ENCODE results near the gene ABCD3.
"Not testable (repeated sequence)": the region's sequence is repeated elsewhere in the genome, so short reads cannot be mapped to it uniquely, and the experiment has no call there.

ABCD3 gene

DNA sequence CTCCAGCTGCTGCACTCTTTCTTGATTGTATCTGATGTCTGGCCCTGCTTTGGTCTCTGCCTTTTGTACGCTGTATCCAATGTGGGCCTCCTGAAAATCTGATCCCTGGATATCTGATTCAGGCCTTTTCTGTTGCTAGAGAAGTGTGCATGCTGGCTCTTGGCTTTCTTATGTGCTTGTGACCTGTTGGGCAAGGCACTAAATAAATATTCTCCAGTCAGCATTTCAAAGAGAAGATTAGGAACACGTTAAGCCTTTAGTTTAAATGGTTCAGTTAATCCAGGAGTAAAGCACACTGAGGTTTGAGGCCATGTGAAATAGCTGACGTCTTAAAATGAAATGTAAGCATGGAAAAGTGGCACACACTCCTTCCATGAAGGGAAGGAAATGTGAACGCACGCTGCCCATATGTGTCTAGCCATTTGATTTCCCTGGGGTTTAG is 132.6 kb downstream of the ABCD3 start:
- no peak for DNase-seq (ENCODE audit: low read depth)

DNA sequence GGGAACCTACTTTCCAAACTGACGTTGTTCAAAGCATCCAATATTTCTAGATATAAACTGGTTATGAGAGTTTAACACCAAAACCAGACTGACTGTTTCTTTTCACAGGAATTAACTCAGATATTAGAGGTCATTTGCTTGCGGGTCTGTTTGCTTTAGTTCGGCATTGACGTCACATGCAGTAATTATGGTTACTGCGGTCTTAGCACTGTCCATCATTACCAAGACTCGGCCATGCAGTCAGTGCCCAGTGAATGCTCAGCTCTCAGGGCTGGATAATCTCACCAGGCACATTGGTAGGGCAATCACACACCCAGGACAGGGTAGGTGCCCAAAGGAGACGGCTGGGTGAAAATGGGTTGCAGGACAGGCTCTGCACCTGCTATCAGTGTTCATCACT is 133.3 kb downstream of the ABCD3 start:
- no peak for DNase-seq (ENCODE audit: low read depth)

DNA sequence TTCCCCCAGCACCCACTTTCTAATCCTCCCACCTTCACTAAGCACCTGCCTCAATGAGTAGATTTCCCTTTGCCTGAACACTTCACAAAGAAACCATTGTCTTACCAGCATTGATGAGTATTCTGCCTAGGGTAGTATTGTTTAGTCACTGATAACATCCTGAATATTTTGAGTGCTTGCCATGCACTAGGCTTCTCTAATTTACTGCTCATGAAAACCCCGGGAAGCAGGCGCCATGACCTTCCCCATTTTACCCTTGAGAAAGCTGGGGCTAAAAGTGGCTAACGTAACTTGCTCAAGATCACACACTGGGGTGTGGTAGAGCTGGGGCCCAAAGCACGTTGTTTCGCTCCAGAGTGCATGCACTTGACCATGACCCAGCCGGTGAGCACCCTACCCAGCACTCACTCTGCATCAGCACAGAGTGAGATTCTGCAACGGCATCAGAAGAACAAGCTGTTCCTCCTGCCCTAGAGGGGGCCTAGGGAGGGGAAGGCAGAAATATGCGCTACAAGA is 133.9 kb downstream of the ABCD3 start:
- DNase-seq (ENCODE audit: low read depth): no peak

- no peak for DNase-seq (ENCODE audit: low read depth)
Measured at GRCh38 chr1:94553323-94553730, 135.1 kb downstream of the ABCD3 start.

- DNase-seq (ENCODE audit: low read depth): no peak
Measured at GRCh38 chr1:94553931-94554330, 135.7 kb downstream of the ABCD3 start.

- no peak for DNase-seq (ENCODE audit: low read depth)
Measured at GRCh38 chr1:94554580-94554979, 136.4 kb downstream of the ABCD3 start.

DNA sequence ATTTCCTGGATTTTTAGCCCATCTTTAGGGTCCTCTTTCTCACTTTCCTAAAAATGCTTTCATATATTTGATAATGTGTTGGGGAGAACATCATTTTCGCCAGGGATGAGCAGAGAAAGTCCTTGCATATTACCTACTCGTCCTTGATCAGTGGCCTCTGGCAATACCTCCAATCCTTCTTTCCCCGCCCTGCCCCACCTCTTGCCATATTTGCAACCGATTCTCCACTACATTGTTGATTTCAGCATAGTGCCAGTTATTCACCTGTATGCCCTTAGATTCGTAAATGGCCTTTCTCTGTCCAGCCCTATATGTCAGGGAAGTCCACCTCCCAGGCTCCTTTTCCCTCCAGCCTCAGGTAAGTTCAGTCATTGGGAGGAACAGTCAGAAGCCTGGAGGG is 136.9 kb downstream of the ABCD3 start:
- DNase-seq (ENCODE audit: low read depth): no peak

GRCh38 chr1:94559921-94560320 is 141.7 kb downstream of the ABCD3 start:
- no peak for DNase-seq (ENCODE audit: low read depth)

- DNase-seq (ENCODE audit: low read depth): no peak
Measured at GRCh38 chr1:94560333-94560732, 142.1 kb downstream of the ABCD3 start.

- DNase-seq (ENCODE audit: low read depth): no peak
Measured at GRCh38 chr1:94562519-94563260, 144.5 kb downstream of the ABCD3 start.

GRCh38 chr1:94565901-94566300 is 147.7 kb downstream of the ABCD3 start:
- no peak for DNase-seq (ENCODE audit: low read depth)

- DNase-seq (ENCODE audit: low read depth): not testable (repeated sequence)
Measured at GRCh38 chr1:94566436-94566835, 148.2 kb downstream of the ABCD3 start.

GRCh38 chr1:94567975-94568607 is 149.9 kb downstream of the ABCD3 start:
- DNase-seq (ENCODE audit: low read depth): not testable (repeated sequence)

Data from stimulated activated CD8-positive, alpha-beta memory T cell treated with anti-CD3 and anti-CD28 coated beads, Interleukin-7, amount 100 ng/mL, for 24 hours (primary cell).